ENCODE measurements around the gene DBF4B.

DNA sequence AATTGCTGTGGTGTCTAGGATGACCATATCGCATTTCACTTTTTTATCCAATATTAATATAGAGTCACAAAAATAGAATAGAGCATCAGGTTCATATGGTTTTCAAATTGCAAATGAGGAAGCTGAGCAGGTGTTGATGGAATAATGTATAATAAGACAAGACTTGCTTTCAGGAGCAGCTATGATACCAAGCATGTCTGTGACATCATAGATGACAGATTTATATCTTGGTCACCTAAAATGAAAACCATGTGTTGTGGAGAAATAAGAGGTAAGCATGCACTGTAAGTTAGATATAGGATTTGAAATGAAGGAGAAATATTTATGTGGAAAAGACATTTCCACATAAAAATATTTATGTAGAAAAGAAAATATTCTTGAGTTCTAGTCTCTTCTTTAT lies 43.6 kb upstream of the DBF4B start:
- TF ChIP-seq ZNF253 (CRISPR knock-in tag; IDR thresholded peaks at IDR 0.05; ENCODE audit: borderline replicate concordance), result no peak
- TF ChIP-seq ZNF879 (CRISPR knock-in tag; IDR thresholded peaks at IDR 0.05), result no peak
- no peak for TF ChIP-seq MATR3 (CRISPR knock-in tag; IDR thresholded peaks at IDR 0.05)
- TF ChIP-seq ZNF720 (CRISPR knock-in tag; IDR thresholded peaks at IDR 0.05), result no peak
- no peak for TF ChIP-seq TAF1 (CRISPR knock-in tag; IDR thresholded peaks at IDR 0.05)
- peak; percentile 78 for TF ChIP-seq CREB1 (IDR thresholded peaks at IDR 0.05)
- no peak for TF ChIP-seq CREB1 (CRISPR knock-in tag; IDR thresholded peaks at IDR 0.05)
- no peak for TF ChIP-seq ZNF274 (CRISPR knock-in tag; IDR thresholded peaks at IDR 0.05)

All from HepG2 (cell line).